Measurements from ENCODE around the gene LMO3. TPM values are rescaled to one million over a fixed set of nuclear protein-coding genes. Genes with fewer than 3 reads are reported as not detected.

The LMO3 gene
- total and polyA plus RNA-seq, 4 donors, result 0.13 to 1.2 TPM; not detected in 2

- Histone ChIP-seq H3K27me3 (ENCODE audit: control insufficient read depth in 4 of 4, insufficient read depth in 4 of 4, low read length in 3 of 4) (peaks cover 0 to 9% (median 4%) of the 10 kb centered on the region in 4 donors), H3K9ac (ENCODE audit: low read depth in 1 of 2, low read length in 2 of 2) (no peak overlapping the region), H3K9me3 (ENCODE audit: control insufficient read depth in 4 of 4, low read length in 3 of 4) (no peaks in the 10 kb centered on the region), H3K36me3 (ENCODE audit: control insufficient read depth in 4 of 4, insufficient read depth in 3 of 4, low read depth in 1 of 4, low read length in 3 of 4) (no peaks in the 10 kb centered on the region), H3K4me1 (ENCODE audit: control insufficient read depth in 4 of 4, insufficient read depth in 4 of 4, low read length in 3 of 4) (peaks cover 14 to 23% (median 21%) of the 10 kb centered on the region in 4 donors), H3K4me3 (ENCODE audit: low read depth in 1 of 3, low read length in 3 of 3) (peak overlapping the region in 2 of 3 donors; percentile 43 to 52), H3K27ac (ENCODE audit: low read depth in 1 of 2, low read length in 2 of 2) (no peak overlapping the region)
- WGBS, result 5% methylated on average over 26 of the region's 26 CpGs
- TF ChIP-seq YY1 (IDR thresholded peaks at IDR 0.05) (no peak), ZBTB33 (IDR thresholded peaks at IDR 0.05) (no peak), GABPA (IDR thresholded peaks at IDR 0.05 in 1 of 2, conservative IDR thresholded peaks at IDR 0.05 in 1 of 2) (no peak), HNF4G (IDR thresholded peaks at IDR 0.05) (no peak), SP1 (IDR thresholded peaks at IDR 0.05) (no peak), EGR1 (IDR thresholded peaks at IDR 0.05; ENCODE audit: low read depth in 2 of 2) (no peak), TAF1 (conservative IDR thresholded peaks at IDR 0.05) (no peak), ATF3 (IDR thresholded peaks at IDR 0.05) (no peak), NR2F2 (IDR thresholded peaks at IDR 0.05) (no peak), FOXA2 (IDR thresholded peaks at IDR 0.05) (no peak), RAD21 (IDR thresholded peaks at IDR 0.05) (no peak), JUND (IDR thresholded peaks at IDR 0.05) (no peak), HNF4A (conservative IDR thresholded peaks at IDR 0.05) (no peak), RXRA (IDR thresholded peaks at IDR 0.05) (no peak), MAX (IDR thresholded peaks at IDR 0.05) (no peak), FOXA1 (IDR thresholded peaks at IDR 0.05) (no peak)
- TF ChIP-seq, protein P1, sequence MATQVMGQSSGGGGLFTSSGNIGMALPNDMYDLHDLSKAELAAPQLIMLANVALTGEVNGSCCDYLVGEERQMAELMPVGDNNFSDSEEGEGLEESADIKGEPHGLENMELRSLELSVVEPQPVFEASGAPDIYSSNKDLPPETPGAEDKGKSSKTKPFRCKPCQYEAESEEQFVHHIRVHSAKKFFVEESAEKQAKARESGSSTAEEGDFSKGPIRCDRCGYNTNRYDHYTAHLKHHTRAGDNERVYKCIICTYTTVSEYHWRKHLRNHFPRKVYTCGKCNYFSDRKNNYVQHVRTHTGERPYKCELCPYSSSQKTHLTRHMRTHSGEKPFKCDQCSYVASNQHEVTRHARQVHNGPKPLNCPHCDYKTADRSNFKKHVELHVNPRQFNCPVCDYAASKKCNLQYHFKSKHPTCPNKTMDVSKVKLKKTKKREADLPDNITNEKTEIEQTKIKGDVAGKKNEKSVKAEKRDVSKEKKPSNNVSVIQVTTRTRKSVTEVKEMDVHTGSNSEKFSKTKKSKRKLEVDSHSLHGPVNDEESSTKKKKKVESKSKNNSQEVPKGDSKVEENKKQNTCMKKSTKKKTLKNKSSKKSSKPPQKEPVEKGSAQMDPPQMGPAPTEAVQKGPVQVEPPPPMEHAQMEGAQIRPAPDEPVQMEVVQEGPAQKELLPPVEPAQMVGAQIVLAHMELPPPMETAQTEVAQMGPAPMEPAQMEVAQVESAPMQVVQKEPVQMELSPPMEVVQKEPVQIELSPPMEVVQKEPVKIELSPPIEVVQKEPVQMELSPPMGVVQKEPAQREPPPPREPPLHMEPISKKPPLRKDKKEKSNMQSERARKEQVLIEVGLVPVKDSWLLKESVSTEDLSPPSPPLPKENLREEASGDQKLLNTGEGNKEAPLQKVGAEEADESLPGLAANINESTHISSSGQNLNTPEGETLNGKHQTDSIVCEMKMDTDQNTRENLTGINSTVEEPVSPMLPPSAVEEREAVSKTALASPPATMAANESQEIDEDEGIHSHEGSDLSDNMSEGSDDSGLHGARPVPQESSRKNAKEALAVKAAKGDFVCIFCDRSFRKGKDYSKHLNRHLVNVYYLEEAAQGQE (IDR thresholded peaks at IDR 0.05), result no peak
- TF ChIP-seq, protein P2, sequence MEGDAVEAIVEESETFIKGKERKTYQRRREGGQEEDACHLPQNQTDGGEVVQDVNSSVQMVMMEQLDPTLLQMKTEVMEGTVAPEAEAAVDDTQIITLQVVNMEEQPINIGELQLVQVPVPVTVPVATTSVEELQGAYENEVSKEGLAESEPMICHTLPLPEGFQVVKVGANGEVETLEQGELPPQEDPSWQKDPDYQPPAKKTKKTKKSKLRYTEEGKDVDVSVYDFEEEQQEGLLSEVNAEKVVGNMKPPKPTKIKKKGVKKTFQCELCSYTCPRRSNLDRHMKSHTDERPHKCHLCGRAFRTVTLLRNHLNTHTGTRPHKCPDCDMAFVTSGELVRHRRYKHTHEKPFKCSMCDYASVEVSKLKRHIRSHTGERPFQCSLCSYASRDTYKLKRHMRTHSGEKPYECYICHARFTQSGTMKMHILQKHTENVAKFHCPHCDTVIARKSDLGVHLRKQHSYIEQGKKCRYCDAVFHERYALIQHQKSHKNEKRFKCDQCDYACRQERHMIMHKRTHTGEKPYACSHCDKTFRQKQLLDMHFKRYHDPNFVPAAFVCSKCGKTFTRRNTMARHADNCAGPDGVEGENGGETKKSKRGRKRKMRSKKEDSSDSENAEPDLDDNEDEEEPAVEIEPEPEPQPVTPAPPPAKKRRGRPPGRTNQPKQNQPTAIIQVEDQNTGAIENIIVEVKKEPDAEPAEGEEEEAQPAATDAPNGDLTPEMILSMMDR (IDR thresholded peaks at IDR 0.05; ENCODE audit: low read depth, low read length, missing input control), result no peak
- no peak for DNase-seq (ENCODE audit: low spot score)
Measured at GRCh38 chr12:16606201-16606849, 363 bp upstream of the LMO3 start.

All from liver (tissue), 9 donors.